ENCODE results near the gene GOLGA8K.
"Not testable (repeated sequence)": the region's sequence is repeated elsewhere in the genome, so short reads cannot be mapped to it uniquely, and the experiment has no call there.

GRCh38 chr15:32372075-32372474, 31.0 kb downstream of the GOLGA8K start:
- not testable (repeated sequence) for TF ChIP-seq EZH2phosphoT487 (IDR thresholded peaks at IDR 0.05; ENCODE audit: insufficient read depth, low read depth); EZH2 (IDR thresholded peaks at IDR 0.05; ENCODE audit: insufficient read depth, poor library complexity, severe bottlenecking)

All from GM23248 (cell line).